SK-N-MC (cell line): Measurements from ENCODE around the gene LYPD3.

Experiments
- EZH2 ChIP-seq: fragments of 200-600 bp; sonication (generic); IDR thresholded peaks from one replicate; pipeline ENCODE4 v1.6.1; 2017; ENCODE audit warnings: antibody characterized with exemption
- POLR2AphosphoS5 ChIP-seq: IDR thresholded peaks from 2 replicates; pipeline ENCODE4 v1.6.1; 2012; ENCODE audit warnings: mild to moderate bottlenecking, low read depth, low read length, borderline replicate concordance

GRCh38 chr19:43425567-43426392 is 39.6 kb downstream of the LYPD3 start:
- no peak for TF ChIP-seq EZH2
- TF ChIP-seq POLR2AphosphoS5, result no peak
